Measurements from ENCODE around the gene NELL1.
A peak's percentile ranks its signal among the peaks of the same experiment; 100 is the strongest.

The NELL1 gene

GRCh38 chr11:21529187-21529586 is 859.8 kb downstream of the NELL1 start:
- TF ChIP-seq EZH2 (IDR thresholded peaks at IDR 0.05) (no peak), POLR2AphosphoS5 (IDR thresholded peaks at IDR 0.05; ENCODE audit: borderline replicate concordance, low read depth, low read length) (no peak), FOXP2 (optimal IDR thresholded peaks at IDR 0.05; ENCODE audit: control extremely low read depth, extremely low read length, insufficient read depth) (no peak)
- no peak overlapping the region for H3K9ac ChIP-seq (ENCODE audit: insufficient read length)
- H3K9me3 ChIP-seq (ENCODE audit: low read depth, low read length), result no peaks in the 10 kb centered on the region
- H3K27ac ChIP-seq, result no peak overlapping the region
- no peak for DNase-seq (ENCODE audit: low read depth, low spot score)
- no peaks in the 10 kb centered on the region for H3K36me3 ChIP-seq (ENCODE audit: insufficient read depth, low read length)
- H3K4me3 ChIP-seq, result no peak overlapping the region

- Histone ChIP-seq H3K9me3 (ENCODE audit: low read depth, low read length) (no peaks in the 10 kb centered on the region), H3K4me3 (no peak overlapping the region), H3K27ac (no peak overlapping the region), H3K9ac (ENCODE audit: insufficient read length) (no peak overlapping the region), H3K36me3 (ENCODE audit: insufficient read depth, low read length) (no peaks in the 10 kb centered on the region)
- DNase-seq (ENCODE audit: low read depth, low spot score), result no peak
- TF ChIP-seq FOXP2 (optimal IDR thresholded peaks at IDR 0.05; ENCODE audit: control extremely low read depth, extremely low read length, insufficient read depth) (no peak), EZH2 (IDR thresholded peaks at IDR 0.05) (no peak), POLR2AphosphoS5 (IDR thresholded peaks at IDR 0.05; ENCODE audit: borderline replicate concordance, low read depth, low read length) (no peak)
These were observed 864.9 kb downstream of the NELL1 start for GRCh38 chr11:21534288-21534687.

GRCh38 chr11:21537980-21538379 is 868.6 kb downstream of the NELL1 start:
- no peaks in the 10 kb centered on the region for H3K36me3 ChIP-seq (ENCODE audit: insufficient read depth, low read length)
- TF ChIP-seq EZH2 (IDR thresholded peaks at IDR 0.05) (no peak), FOXP2 (optimal IDR thresholded peaks at IDR 0.05; ENCODE audit: control extremely low read depth, extremely low read length, insufficient read depth) (no peak), POLR2AphosphoS5 (IDR thresholded peaks at IDR 0.05; ENCODE audit: borderline replicate concordance, low read depth, low read length) (no peak)
- H3K9ac ChIP-seq (ENCODE audit: insufficient read length), result no peak overlapping the region
- DNase-seq (ENCODE audit: low read depth, low spot score), result no peak
- H3K4me3 ChIP-seq, result no peak overlapping the region
- H3K9me3 ChIP-seq (ENCODE audit: low read depth, low read length), result no peaks in the 10 kb centered on the region
- H3K27ac ChIP-seq, result no peak overlapping the region

DNA sequence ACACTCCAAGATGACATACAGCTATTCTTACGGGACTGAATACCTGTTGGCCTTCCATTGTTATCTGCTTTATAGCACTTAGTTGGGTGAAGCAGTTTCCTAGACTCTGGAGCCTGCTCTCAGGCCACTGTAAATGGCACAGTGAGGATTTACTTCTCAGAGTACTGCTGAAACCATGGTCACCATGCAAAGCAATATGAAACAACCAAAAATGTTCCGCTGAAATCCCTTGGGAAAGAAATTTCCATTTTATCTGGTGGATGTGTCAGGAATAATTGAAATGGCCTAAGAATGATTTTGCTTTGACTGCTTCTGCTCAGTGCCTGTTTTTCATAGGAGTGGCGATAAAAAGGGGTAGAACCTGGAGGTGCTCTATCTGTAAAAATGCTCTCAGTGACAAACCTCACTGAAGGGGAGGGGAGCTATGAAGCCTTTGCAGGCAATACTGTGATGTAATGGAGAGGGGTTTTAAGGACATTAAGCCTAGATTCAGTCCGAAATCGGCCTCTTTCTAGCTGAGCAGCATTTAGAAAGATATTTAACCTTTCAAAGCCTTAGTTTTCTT is 871.9 kb downstream of the NELL1 start:
- H3K9me3 ChIP-seq (ENCODE audit: low read depth, low read length), result no peaks in the 10 kb centered on the region
- H3K9ac ChIP-seq (ENCODE audit: insufficient read length), result no peak overlapping the region
- H3K4me3 ChIP-seq, result no peak overlapping the region
- no peak for TF ChIP-seq EZH2 (IDR thresholded peaks at IDR 0.05)
- no peaks in the 10 kb centered on the region for H3K36me3 ChIP-seq (ENCODE audit: insufficient read depth, low read length)
- no peak overlapping the region for H3K27ac ChIP-seq
- DNase-seq (ENCODE audit: low read depth, low spot score), result no peak

- Histone ChIP-seq H3K4me3 (no peak overlapping the region), H3K27ac (no peak overlapping the region), H3K9me3 (ENCODE audit: low read depth, low read length) (no peaks in the 10 kb centered on the region), H3K9ac (ENCODE audit: insufficient read length) (no peak overlapping the region), H3K36me3 (ENCODE audit: insufficient read depth, low read length) (0 out of 2 replicates have a peak, but pooled peaks cover 4% of the 10 kb centered on the region)
- no peak for TF ChIP-seq FOXP2 (optimal IDR thresholded peaks at IDR 0.05; ENCODE audit: control extremely low read depth, extremely low read length, insufficient read depth)
- TF ChIP-seq POLR2AphosphoS5 (IDR thresholded peaks at IDR 0.05; ENCODE audit: borderline replicate concordance, low read depth, low read length), result no peak
- TF ChIP-seq EZH2 (IDR thresholded peaks at IDR 0.05), result no peak
- no peak for DNase-seq (ENCODE audit: low read depth, low spot score)
These were observed 874.5 kb downstream of the NELL1 start for GRCh38 chr11:21543901-21544300.

DNA sequence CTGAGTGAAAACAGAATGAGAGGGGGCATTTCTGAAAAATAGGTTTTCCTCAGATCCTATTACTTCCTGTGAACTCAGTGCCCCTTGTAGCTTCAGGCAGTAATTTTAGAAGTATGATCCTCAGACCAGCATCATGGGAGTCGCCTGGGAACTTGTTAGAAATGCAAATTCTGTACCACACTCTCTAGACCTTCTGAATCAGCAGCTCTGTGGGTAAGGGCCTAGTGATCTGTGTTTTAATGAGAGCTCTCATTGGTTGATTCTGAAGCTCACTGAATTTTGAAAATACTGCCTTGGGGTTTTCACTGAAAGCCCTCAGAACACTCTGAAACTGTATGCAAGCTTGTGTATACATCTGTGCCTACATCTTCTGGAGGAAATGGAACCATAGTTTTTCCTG is 876.3 kb downstream of the NELL1 start:
- H3K27ac ChIP-seq, result peak overlapping the region; percentile 96
- H3K4me3 ChIP-seq, result peak overlapping the region; percentile 47
- no peak overlapping the region for H3K9ac ChIP-seq (ENCODE audit: insufficient read length)
- H3K36me3 ChIP-seq (ENCODE audit: insufficient read depth, low read length), result 0 out of 2 replicates have a peak, but pooled peaks cover 4% of the 10 kb centered on the region
- no peaks in the 10 kb centered on the region for H3K9me3 ChIP-seq (ENCODE audit: low read depth, low read length)
- DNase-seq (ENCODE audit: low read depth, low spot score), result peak; percentile 87
- TF ChIP-seq EZH2 (IDR thresholded peaks at IDR 0.05), result no peak
- no peak for TF ChIP-seq POLR2AphosphoS5 (IDR thresholded peaks at IDR 0.05; ENCODE audit: borderline replicate concordance, low read depth, low read length)
- TF ChIP-seq FOXP2 (optimal IDR thresholded peaks at IDR 0.05; ENCODE audit: control extremely low read depth, extremely low read length, insufficient read depth), result no peak

DNA sequence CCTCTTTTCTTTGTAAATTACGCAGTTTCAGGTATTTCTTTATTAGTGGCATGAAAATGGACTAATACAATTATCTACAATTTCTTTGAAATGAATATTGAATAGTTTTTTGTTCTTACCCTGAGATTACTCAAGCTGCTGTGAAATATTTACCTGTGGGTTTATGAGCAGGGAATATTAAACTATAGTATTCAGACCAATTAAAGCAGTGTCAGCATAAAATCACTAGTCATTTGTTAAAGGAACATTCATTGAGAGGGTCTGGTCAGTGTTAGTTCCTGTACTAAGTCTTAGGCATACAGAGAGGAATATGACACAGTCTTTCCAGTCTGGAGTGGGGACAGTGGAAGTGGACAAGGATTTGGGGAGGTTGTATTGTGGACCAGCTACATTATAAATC is 877.3 kb downstream of the NELL1 start:
- TF ChIP-seq POLR2AphosphoS5 (IDR thresholded peaks at IDR 0.05; ENCODE audit: borderline replicate concordance, low read depth, low read length) (no peak), EZH2 (IDR thresholded peaks at IDR 0.05) (no peak)
- H3K9me3 ChIP-seq (ENCODE audit: low read depth, low read length), result no peaks in the 10 kb centered on the region
- no peak for DNase-seq (ENCODE audit: low read depth, low spot score)
- H3K9ac ChIP-seq (ENCODE audit: insufficient read length), result no peak overlapping the region
- peak overlapping the region; percentile 96 for H3K27ac ChIP-seq
- 0 out of 2 replicates have a peak, but pooled peaks cover 4% of the 10 kb centered on the region for H3K36me3 ChIP-seq (ENCODE audit: insufficient read depth, low read length)
- no peak overlapping the region; the same call in 1 of the 2 replicates for H3K4me3 ChIP-seq

DNA sequence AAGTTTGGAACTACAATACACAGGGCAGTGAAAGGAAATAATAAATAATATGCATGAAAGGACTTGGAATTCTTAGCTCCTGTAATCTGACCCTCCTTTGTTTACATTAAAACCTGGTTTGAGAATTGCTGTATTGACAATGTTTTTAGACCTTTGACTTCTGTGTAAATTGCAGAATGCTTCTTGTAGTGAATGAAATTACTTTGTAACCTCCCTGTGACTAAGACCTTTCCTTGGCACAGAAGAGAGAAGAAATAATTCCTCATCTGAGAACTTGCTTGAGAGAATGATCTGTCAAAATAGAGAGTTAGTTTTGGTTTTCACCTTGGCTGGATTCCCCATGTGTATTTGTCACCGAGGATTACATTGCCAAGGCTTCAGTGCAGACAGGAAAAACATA is 883.5 kb downstream of the NELL1 start:
- TF ChIP-seq FOXP2 (optimal IDR thresholded peaks at IDR 0.05; ENCODE audit: control extremely low read depth, extremely low read length, insufficient read depth) (no peak), EZH2 (IDR thresholded peaks at IDR 0.05) (no peak), POLR2AphosphoS5 (IDR thresholded peaks at IDR 0.05; ENCODE audit: borderline replicate concordance, low read depth, low read length) (no peak)
- no peak for DNase-seq (ENCODE audit: low read depth, low spot score)

GRCh38 chr11:21553795-21554194 is 884.4 kb downstream of the NELL1 start:
- Histone ChIP-seq H3K9me3 (ENCODE audit: low read depth, low read length) (no peaks in the 10 kb centered on the region), H3K4me3 (peak overlapping the region; percentile 51), H3K36me3 (ENCODE audit: insufficient read depth, low read length) (no peaks in the 10 kb centered on the region; the same call in 1 of the 2 replicates), H3K9ac (ENCODE audit: insufficient read length) (peak overlapping the region; percentile 54), H3K27ac (peak overlapping the region; percentile 99)
- no peak for DNase-seq (ENCODE audit: low read depth, low spot score)
- no peak for TF ChIP-seq POLR2AphosphoS5 (IDR thresholded peaks at IDR 0.05; ENCODE audit: borderline replicate concordance, low read depth, low read length)
- no peak for TF ChIP-seq EZH2 (IDR thresholded peaks at IDR 0.05)
- TF ChIP-seq FOXP2 (optimal IDR thresholded peaks at IDR 0.05; ENCODE audit: control extremely low read depth, extremely low read length, insufficient read depth), result no peak

More for the DNA sequence above, 883.5 kb downstream of the NELL1 start:
- H3K27ac ChIP-seq, result peak overlapping the region; percentile 99
- peak overlapping the region; percentile 54 for H3K9ac ChIP-seq (ENCODE audit: insufficient read length)
- peak overlapping the region; percentile 51 for H3K4me3 ChIP-seq
- H3K36me3 ChIP-seq (ENCODE audit: insufficient read depth, low read length), result no peaks in the 10 kb centered on the region
- no peaks in the 10 kb centered on the region for H3K9me3 ChIP-seq (ENCODE audit: low read depth, low read length)

Measured in SK-N-MC (cell line).